GM12878 (cell line): Measurements from ENCODE around the gene IL1RAP. TPM values are rescaled to one million over a fixed set of nuclear protein-coding genes. Genes with fewer than 3 reads are reported as not detected.

Source experiments
- ATAC-seq: fragments of 200-7000 bp; cut with Tn5 transposase; 3 replicates; pipeline ENCODE4 v1.9.1; 2020; ENCODE audit warnings: mild to moderate bottlenecking, moderate library complexity
- BruUV-seq: library from RNA; stranded (reverse); fragments of 400-500 nt; replicated peaks from 2 replicates; lab custom pipeline; 2021; lab: Mats Ljungman, UMichigan
- CTCF ChIA-PET: fragments of 300-600 bp; sonication (Branson Sonifier 250); formaldehyde crosslinking; extraction: SDS; loops from one replicate; lab custom pipeline; 2021; ENCODE audit warnings: inconsistent platforms; lab: Yijun Ruan, JAX
- POLR2A ChIA-PET: fragments of 350-600 bp; formaldehyde crosslinking; extraction: SDS; loops from one replicate; lab custom pipeline; 2021; ENCODE audit warnings: inconsistent platforms; lab: Charles Lee
- RAD21 ChIA-PET: fragments of 300-600 bp; sonication (Branson Sonifier 250); formaldehyde crosslinking; loops from one replicate; lab custom pipeline; 2023; ENCODE audit warnings: antibody characterized with exemption; ENCODE audit not compliant: unreplicated experiment; lab: Charles Lee
- SMC1A ChIA-PET: fragments of 300-600 bp; sonication (Branson Sonifier 250); formaldehyde crosslinking; loops from one replicate; lab custom pipeline; 2023; ENCODE audit not compliant: unreplicated experiment, uncharacterized antibody; lab: Charles Lee
- DNase-seq: peaks from one replicate; pipeline ENCODE4 v3.0.0-alpha.2; 2011; ENCODE audit warnings: low read depth, low spot score
- FAIRE-seq: peaks from 3 replicates; lab custom pipeline; 2011; peaks lifted over from hg19 to GRCh38; lab: Jason Lieb, UNC
- H2AFZ ChIP-seq: 2 replicates; pipeline ENCODE4 v1.6.0; 2011; ENCODE audit warnings: low read depth, low read length, control low read depth; ENCODE audit not compliant: control insufficient read depth
- H3K27ac ChIP-seq: 2 replicates; pipeline ENCODE4 v1.5.1; 2011; ENCODE audit warnings: control low read depth; ENCODE audit not compliant: control insufficient read depth, insufficient read depth
- H3K27me3 ChIP-seq, 2 experiments: replicated peaks in 1 of 2; 2 replicates each; pipeline versions ENCODE4 v1.6.0 to v1.6.1; 2011; ENCODE audit warnings: low read length in 1 of 2; ENCODE audit not compliant: control insufficient read depth in 2 of 2, insufficient read depth in 2 of 2
- H3K36me3 ChIP-seq, 2 experiments: 2 replicates each; pipeline ENCODE4 v1.5.1; 2011; ENCODE audit warnings: low read length in 1 of 2; ENCODE audit not compliant: control insufficient read depth in 2 of 2, insufficient read depth in 2 of 2
- H3K4me1 ChIP-seq: 2 replicates; pipeline ENCODE4 v1.6.1; 2011; ENCODE audit warnings: mild to moderate bottlenecking, low read length, moderate library complexity, mixed read lengths; ENCODE audit not compliant: control insufficient read depth, insufficient read depth
- H3K4me2 ChIP-seq: 2 replicates; pipeline ENCODE4 v1.6.0; 2011; ENCODE audit warnings: control low read depth; ENCODE audit not compliant: control insufficient read depth, insufficient read depth
- H3K4me3 ChIP-seq: fragments of 200-600 bp; sonication (generic); 2 replicates; pipeline ENCODE4 v1.5.1; 2016
- H3K79me2 ChIP-seq: 2 replicates; pipeline ENCODE4 v1.6.0; 2011; ENCODE audit warnings: low read length; ENCODE audit not compliant: control insufficient read depth, insufficient read depth
- H3K9ac ChIP-seq: 2 replicates; pipeline ENCODE4 v1.8.0; 2011; ENCODE audit warnings: low read length, control low read depth, mixed read lengths; ENCODE audit not compliant: control insufficient read depth, insufficient read depth
- H3K9me3 ChIP-seq: replicated peaks from 3 replicates; pipeline ENCODE4 v1.5.1; 2011; ENCODE audit warnings: mild to moderate bottlenecking, low read length; ENCODE audit not compliant: control insufficient read depth, insufficient read depth
- H4K20me1 ChIP-seq: 2 replicates; pipeline ENCODE4 v1.6.0; 2011; ENCODE audit not compliant: control insufficient read depth, insufficient read depth
- BCL11A ChIP-seq: IDR thresholded peaks from 2 replicates; pipeline ENCODE4 v1.6.1; 2011; ENCODE audit warnings: low read depth, low read length
- EGR1 ChIP-seq, 2 experiments: IDR thresholded peaks; 1 replicate in 1 of 2; 2 replicates in 1 of 2; pipeline ENCODE4 v1.6.1; 2011 to 2012; ENCODE audit warnings: low read depth in 2 of 2, low read length in 2 of 2, borderline replicate concordance in 1 of 2, mild to moderate bottlenecking in 1 of 2, moderate library complexity in 1 of 2
- EP300 ChIP-seq, 2 experiments: fragments of 150-350 bp in 1 of 2; IDR thresholded peaks; 2 replicates each; pipeline ENCODE4 v1.6.1; 2011 to 2012; ENCODE audit warnings: low read depth in 2 of 2, low read length in 2 of 2, borderline replicate concordance in 1 of 2, improper control_type of control experiment in 1 of 2, inconsistent platforms in 1 of 2; ENCODE audit not compliant: control insufficient read depth in 1 of 2
- ETV6 ChIP-seq, 2 experiments: fragments of 450-650 bp in 1 of 2; IDR thresholded peaks in 1 of 2; conservative IDR thresholded peaks in 1 of 2; 2 replicates each; pipeline ENCODE4 v1.6.1; 2014; ENCODE audit warnings: antibody characterized with exemption in 1 of 2, borderline replicate concordance in 1 of 2, low read depth in 1 of 2, mild to moderate bottlenecking in 1 of 2, moderate library complexity in 1 of 2
- HCFC1 ChIP-seq: fragments of 150-350 bp; IDR thresholded peaks from 2 replicates; pipeline ENCODE4 v1.6.1; 2014; ENCODE audit warnings: low read length
- MYB ChIP-seq: fragments of 150-350 bp; IDR thresholded peaks from 2 replicates; pipeline ENCODE4 v1.6.1; 2014; ENCODE audit warnings: mild to moderate bottlenecking, low read depth, low read length, borderline replicate concordance
- SUZ12 ChIP-seq: fragments of 200-600 bp; sonication (generic); IDR thresholded peaks from one replicate; pipeline ENCODE4 v1.6.1; 2018; ENCODE audit warnings: antibody characterized with exemption, mild to moderate bottlenecking; ENCODE audit not compliant: unreplicated experiment
- WGBS: methylation state at CpG from one replicate; pipeline ENCODE4 v1.1.6; 2016; ENCODE audit warnings: low lambda C conversion rate; ENCODE audit not compliant: insufficient replicate concordance, insufficient coverage; ENCODE audit errors: missing lambda C conversion rate; 5-methylcytosine and 5-hydroxymethylcytosine counted together
- in situ Hi-C: fragments of 300-500 bp; cut with MboI; formaldehyde crosslinking; loops from 9 replicates; pipeline ENCODE4 v1.14.3; 2018; ENCODE audit warnings: mixed read lengths
- intact Hi-C: fragments of 100-400 bp; cut with micrococcal nuclease; formaldehyde crosslinking; loops from one replicate; pipeline ENCODE4 v1.14.2; 2022; ENCODE audit not compliant: unreplicated experiment
- polyA plus RNA-seq, 11 experiments: library from polyadenylated mRNA; depleted of rRNA in 4 of 11; unstranded in 6 of 11; stranded (reverse) in 5 of 11; fragments of >200 nt; fragmentation: Nextera tagmentation in 4 of 11; fragmentation: Illumina TruSeq in 1 of 11; extraction: Ambion mirVana in 4 of 11; extraction: Trizol in 1 of 11; gene quantifications; 1 replicate in 1 of 11; 2 replicates in 10 of 11; pipeline versions ENCODE4 v1.2.1 to v1.2.3, GENCODE V29; 2011 to 2016; ENCODE audit warnings: inconsistent platforms in 2 of 11, missing spikeins in 2 of 11, low read depth in 1 of 11
- total RNA-seq, 4 experiments: library from RNA; depleted of rRNA in 3 of 4; stranded (reverse); fragments of >200 nt in 3 of 4; fragmentation: Illumina TruSeq in 1 of 4; extraction: Trizol in 1 of 4; gene quantifications; 2 replicates each; pipeline versions ENCODE4 v1.2.1 to v1.2.3, GENCODE V29; 2013 to 2021
- TF ChIP-seq, protein P1 (sequence below): fragments of 450-650 bp; IDR thresholded peaks from 2 replicates; pipeline ENCODE4 v1.6.1; 2017; ENCODE audit warnings: mild to moderate bottlenecking, low read depth, inconsistent platforms; ENCODE audit not compliant: poor library complexity, severe bottlenecking

IL1RAP gene
- total and polyA plus RNA-seq, 10 of the 15 experiments (the other 5 are each of a cell fraction or from before 2014, with no cell fraction given): 0.17 to 1.0 (median 0.44) TPM; not detected in 1

GRCh38 chr3:190558796-190559195 is 44.9 kb downstream of the IL1RAP start:
- H3K36me3 ChIP-seq: no peaks in the 10 kb centered on the region
- no peak overlapping the region for H2AFZ ChIP-seq
- ATAC-seq (no peak), DNase-seq (no peak), FAIRE-seq (no peak)
- TF ChIP-seq MYB: no peak
- intact Hi-C loops: no loop called here
- no peaks in the 10 kb centered on the region for H3K27me3 ChIP-seq
- no peak overlapping the region for H3K4me2 ChIP-seq
- ChIA-PET SMC1A (no interaction called here), CTCF (no interaction called here), RAD21 (no interaction called here), POLR2A (interaction anchor here (0.7 kb wide), 1 partner anchor 416 kb away, joined by 4 read pairs; no protein-coding TSS in a partner anchor)
- H3K4me1 ChIP-seq: no peaks in the 10 kb centered on the region
- H3K79me2 ChIP-seq: no peaks in the 10 kb centered on the region
- H3K9ac ChIP-seq: no peak overlapping the region
- WGBS: 28% methylated on average over 2 of the region's 2 CpGs
- H3K27ac ChIP-seq: no peak overlapping the region
- H4K20me1 ChIP-seq: no peaks in the 10 kb centered on the region
- in situ Hi-C loops: no loop called here
- no peaks in the 10 kb centered on the region for H3K9me3 ChIP-seq
- H3K4me3 ChIP-seq: no peak overlapping the region
- BruUV-seq: no TSS peak

- CTCF ChIA-PET: no interaction called here
- Histone ChIP-seq H2AFZ (no peak overlapping the region), H3K4me1 (no peaks in the 10 kb centered on the region), H3K4me3 (no peak overlapping the region), H3K4me2 (no peak overlapping the region), H3K36me3 (no peaks in the 10 kb centered on the region), H3K9ac (no peak overlapping the region), H3K27me3 (no peaks in the 10 kb centered on the region), H3K79me2 (no peaks in the 10 kb centered on the region), H3K9me3 (no peaks in the 10 kb centered on the region), H4K20me1 (no peaks in the 10 kb centered on the region), H3K27ac (no peak overlapping the region)
- no peak for TF ChIP-seq EGR1 (IDR thresholded peaks at IDR 0.05; ENCODE audit: borderline replicate concordance in 1 of 2, low read depth in 2 of 2, low read length in 2 of 2)
- no peak for TF ChIP-seq ETV6 (conservative IDR thresholded peaks at IDR 0.05 in 1 of 2, IDR thresholded peaks at IDR 0.05 in 1 of 2; ENCODE audit: borderline replicate concordance in 1 of 2, low read depth in 1 of 2)
- TF ChIP-seq SUZ12: no peak
- no peak for TF ChIP-seq BCL11A
- TF ChIP-seq, protein P1, sequence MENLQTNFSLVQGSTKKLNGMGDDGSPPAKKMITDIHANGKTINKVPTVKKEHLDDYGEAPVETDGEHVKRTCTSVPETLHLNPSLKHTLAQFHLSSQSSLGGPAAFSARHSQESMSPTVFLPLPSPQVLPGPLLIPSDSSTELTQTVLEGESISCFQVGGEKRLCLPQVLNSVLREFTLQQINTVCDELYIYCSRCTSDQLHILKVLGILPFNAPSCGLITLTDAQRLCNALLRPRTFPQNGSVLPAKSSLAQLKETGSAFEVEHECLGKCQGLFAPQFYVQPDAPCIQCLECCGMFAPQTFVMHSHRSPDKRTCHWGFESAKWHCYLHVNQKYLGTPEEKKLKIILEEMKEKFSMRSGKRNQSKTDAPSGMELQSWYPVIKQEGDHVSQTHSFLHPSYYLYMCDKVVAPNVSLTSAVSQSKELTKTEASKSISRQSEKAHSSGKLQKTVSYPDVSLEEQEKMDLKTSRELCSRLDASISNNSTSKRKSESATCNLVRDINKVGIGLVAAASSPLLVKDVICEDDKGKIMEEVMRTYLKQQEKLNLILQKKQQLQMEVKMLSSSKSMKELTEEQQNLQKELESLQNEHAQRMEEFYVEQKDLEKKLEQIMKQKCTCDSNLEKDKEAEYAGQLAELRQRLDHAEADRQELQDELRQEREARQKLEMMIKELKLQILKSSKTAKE: no peak
- TF ChIP-seq EP300 (IDR thresholded peaks at IDR 0.05; ENCODE audit: borderline replicate concordance in 1 of 2, control insufficient read depth in 1 of 2, low read depth in 2 of 2, low read length in 2 of 2): no peak
- no peak for TF ChIP-seq HCFC1
- FAIRE-seq (no peak), DNase-seq (no peak), ATAC-seq (no peak)
- RAD21 ChIA-PET: no interaction called here
- 76% methylated on average over 11 of the region's 11 CpGs for WGBS
- SMC1A ChIA-PET: no interaction called here
- intact Hi-C loops: no loop called here
- POLR2A ChIA-PET: no interaction called here
- in situ Hi-C loops: no loop called here
- BruUV-seq: no TSS peak
Observed at GRCh38 chr3:190560013-190560895, 46.4 kb downstream of the IL1RAP start.
